HG02840 (cell line): ENCODE data around the gene RPP21.
"Not testable (repeated sequence)": the region's sequence is repeated elsewhere in the genome, so short reads cannot be mapped to it uniquely, and the experiment has no call there.

ENCODE experiments used
- ATAC-seq: cut with Tn5 transposase; IDR thresholded peaks from one replicate; pipeline ENCODE4 v1.9.1; 2021; ENCODE audit warnings: mild to moderate bottlenecking, moderate library complexity, moderate number of reproducible peaks; ENCODE audit not compliant: unreplicated experiment, low FRiP score

The RPP21 gene

GRCh38 chr6:30369280-30369679 lies 24.3 kb downstream of the RPP21 start:
- ATAC-seq: not testable (repeated sequence)

- no peak for ATAC-seq
Observed at GRCh38 chr6:30378290-30378937, 33.5 kb downstream of the RPP21 start.

- no peak for ATAC-seq
Observed at GRCh38 chr6:30380464-30380863, 35.5 kb downstream of the RPP21 start.

GRCh38 chr6:30386166-30386565 lies 41.2 kb downstream of the RPP21 start:
- ATAC-seq: no peak

- no peak for ATAC-seq
Observed at GRCh38 chr6:30391240-30391639, 46.3 kb downstream of the RPP21 start.

- ATAC-seq: no peak
Observed at GRCh38 chr6:30394139-30394538, 49.2 kb downstream of the RPP21 start.
